Dedifferentiated amniotic fluid mesenchymal stem cell (primary cell): ENCODE results near the gene ACACA.

ENCODE experiments used
- DNase-seq: peaks from one replicate; pipeline ENCODE4 v3.0.0-alpha.2; 2016; ENCODE audit errors: extremely low spot score

Gene ACACA

DNA sequence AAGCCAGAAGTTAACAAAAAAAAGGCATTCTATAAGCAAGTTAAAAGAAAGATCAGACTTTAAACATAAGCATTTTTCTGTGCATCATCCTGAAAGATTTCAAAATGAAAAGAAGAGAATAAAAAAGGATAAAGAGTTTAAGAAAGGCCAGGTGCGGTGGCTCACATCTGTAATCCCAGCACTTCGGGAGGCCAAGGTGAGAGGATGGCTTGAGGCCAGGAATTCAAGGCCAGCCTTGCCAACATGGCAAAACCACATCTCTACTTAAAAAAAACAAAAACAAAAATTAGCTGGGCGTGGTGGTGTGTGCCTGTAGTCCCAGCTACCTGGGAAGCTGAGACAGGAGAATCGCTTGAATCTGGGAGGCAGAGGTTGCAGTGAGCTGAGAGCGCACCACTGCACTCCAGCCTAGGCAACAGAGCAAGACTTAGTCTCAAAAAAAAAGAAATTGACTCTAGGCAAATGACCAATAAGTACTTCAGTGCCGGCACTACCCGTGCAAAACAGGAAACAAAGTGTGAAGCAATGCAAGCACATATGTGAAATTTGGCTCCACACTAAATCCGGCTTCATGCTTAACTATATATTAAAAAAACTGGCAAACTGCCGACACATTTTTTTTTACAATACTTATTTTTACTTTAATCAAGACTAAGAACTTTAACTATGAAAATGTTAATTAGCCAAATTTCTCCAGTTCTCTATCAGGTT lies 114.1 kb downstream of the ACACA start:
- DNase-seq = no peak

DNA sequence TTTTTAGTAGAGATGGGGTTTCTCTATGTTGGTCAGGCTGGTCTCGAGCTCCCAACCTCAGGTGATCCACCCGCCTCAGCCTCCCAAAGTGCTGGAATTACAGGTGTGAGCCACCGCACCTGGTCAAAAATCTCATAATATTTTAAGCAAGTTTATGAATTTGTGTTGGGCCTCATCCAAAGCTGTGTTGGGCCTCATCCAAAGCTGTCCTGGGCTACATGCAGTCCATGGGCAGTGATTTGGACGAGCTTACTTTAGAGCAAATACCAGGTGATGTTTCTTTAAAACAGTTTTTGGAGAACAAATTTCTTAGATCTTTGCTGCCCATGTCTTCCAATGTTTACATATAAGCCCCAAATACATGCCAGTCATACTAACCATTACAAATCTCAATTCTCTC lies 115.3 kb downstream of the ACACA start:
- no peak for DNase-seq

- DNase-seq = no peak
Measured at GRCh38 chr17:37286430-37286829, 120.2 kb downstream of the ACACA start.

DNA sequence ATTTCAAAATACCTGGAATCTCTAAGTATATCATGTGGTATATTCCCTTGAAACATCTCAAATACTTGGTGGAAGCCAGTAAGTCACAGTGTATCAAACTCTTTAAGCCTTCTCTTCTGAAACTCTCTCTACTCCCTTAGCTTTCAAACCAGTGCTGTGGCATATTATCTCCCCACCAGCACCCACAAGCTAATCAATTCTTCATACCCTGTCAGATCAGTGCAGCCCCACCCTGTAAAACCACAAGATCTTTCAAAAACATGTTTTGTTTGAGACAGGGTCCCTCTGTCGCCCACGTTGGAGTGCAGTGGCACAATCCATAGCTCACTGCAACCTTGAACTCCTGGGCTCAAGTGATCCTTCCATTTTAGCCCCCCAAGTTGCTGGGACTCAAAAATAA lies 122.4 kb downstream of the ACACA start:
- no peak for DNase-seq

DNA sequence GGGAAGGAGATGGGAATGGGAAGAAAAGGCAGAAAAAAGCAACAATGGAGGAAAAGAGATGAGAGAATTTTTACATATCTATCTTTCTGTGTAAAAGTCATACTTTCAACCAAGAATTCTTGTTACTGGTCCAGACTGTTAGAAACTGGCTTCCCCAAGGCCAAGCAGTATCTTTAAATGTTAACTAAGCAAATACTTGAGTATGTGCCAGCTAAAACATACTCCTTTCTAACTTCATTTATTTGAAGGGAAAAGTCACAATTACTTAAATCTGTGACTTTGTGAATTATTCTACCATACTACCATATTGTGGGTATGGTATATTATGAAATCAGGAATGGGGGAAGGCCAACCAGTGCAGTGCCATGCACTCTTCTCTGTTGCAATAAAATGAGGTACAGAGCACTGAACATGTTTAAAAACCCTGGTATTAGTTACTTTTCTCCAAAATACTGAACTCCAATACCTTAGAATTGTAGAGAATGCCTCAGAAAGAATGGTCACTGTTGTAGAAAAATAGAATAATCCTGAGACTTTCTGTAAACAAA lies 123.1 kb downstream of the ACACA start:
- peak; percentile 27 for DNase-seq

GRCh38 chr17:37280841-37281240 lies 125.8 kb downstream of the ACACA start:
- DNase-seq = no peak

- no peak for DNase-seq
Measured at GRCh38 chr17:37278247-37278894, 128.3 kb downstream of the ACACA start.

DNA sequence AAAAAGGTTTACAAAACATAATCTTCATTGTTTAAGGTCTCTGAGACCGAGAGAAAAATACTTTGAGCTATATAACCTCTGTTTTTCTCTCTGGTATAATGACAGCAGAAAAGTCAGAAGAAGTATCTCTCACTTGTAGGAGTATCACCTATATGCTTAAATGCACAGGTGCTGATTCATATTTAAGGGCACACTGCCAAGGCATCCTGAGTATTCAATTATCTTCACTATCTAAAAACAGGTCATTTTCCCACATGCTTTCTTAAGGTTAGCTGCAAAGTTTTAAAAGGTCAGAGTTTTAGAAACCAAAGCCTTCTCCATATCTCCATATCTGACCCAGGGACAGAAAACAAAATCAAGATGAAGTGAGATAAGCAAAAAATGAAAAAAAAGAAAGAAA lies 130.2 kb downstream of the ACACA start:
- DNase-seq = no peak

DNA sequence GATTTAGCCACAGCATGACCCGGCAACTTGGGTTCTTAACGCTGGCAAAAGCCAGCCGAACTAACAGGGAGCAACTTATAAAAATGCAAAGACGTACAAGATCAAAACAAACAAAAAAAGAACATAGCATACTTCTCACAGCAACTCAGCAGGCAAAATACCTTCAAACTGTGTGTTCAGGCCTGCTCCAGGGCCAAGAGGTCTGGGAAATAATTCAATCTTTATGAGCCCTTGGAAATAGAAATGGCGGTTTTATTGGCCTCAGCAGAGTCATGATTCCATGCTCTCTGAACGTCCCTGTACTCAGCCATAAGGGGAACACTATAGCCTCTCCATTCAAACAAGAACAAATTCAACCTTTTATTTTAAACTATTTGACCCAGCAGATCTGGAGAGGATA lies 132.2 kb downstream of the ACACA start:
- no peak for DNase-seq

DNA sequence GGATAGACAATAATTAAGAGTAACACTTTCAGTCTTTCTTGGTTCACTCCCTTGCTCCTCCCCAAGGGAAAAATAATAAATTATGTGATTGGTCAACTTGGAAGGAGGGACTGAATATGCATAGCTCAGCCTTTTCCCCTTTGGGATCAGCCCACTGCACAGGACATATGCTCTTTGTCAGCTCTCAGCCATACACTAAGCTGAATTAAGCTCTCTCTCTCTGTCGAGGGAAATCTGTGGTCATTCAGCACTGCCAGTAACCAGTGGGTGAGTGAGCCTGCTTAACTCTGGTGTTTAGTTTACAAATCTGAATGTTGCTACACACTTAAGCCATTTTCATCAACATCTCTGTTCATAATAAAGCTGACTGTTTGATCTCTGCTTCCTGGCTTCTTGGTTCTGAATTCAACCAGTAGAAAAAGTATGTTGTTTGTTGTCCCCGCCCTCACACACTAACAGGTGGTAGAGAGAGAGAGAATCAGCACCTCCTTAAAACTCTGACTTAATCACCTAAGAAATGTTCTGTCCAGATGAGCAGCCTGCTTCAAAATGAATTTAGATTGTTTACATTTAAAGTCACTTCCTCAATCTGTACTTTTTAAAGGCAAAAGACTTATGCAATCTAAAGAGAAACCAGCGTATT lies 133.1 kb downstream of the ACACA start:
- peak; percentile 31 for DNase-seq

GRCh38 chr17:37265446-37266173 lies 141.0 kb downstream of the ACACA start:
- DNase-seq = no peak

DNA sequence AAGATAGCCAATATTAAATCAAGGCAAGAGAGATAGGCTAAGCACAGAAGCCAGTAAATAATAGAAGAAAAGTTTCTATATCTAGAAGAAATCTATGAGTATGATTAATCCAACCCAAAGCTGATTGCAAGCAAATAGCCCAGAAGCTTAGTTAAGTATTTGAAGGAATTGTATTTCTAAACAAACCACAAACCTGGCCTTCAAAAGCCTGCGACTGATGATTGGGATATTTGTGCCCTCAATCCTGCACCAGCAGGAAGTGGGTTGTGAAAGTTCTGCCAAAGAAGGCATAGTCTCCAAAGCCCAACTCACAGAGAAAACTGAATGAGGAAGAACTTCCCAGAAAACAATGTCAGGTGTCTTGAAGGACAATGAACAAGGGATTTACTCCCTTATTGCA lies 145.3 kb downstream of the ACACA start:
- no peak for DNase-seq

DNA sequence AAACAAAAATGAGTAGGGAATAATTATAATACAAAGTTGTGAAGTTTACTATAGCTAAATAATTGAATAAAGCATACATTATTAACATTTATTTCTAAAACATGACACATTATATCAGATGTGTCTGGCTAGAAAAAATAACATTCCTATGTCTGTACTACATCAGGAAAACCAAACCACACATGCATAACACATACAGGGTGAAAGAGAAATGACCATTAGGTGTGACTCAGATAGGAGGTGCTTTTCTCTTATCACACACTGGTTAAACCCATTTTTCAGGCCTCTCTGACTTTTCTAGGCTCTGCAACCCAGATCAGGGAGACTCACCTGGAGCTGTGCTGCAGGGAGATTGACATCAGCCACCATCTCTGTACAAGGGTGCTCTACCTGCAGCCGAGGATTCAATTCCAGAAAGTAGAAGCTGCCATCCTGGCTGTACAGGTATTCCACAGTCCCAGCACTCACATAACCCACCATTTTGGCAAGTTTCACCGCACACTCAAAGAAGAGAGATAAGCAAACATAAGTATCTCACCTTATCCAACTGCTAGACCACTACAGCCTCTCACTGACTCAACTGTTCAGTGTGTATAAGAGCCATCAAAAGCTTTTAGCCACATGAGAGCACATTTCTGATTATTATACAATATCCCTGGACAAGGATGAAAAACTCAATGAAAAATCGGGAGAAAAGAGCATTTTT lies 147.5 kb downstream of the ACACA start:
- no peak for DNase-seq

- DNase-seq = no peak
Measured at GRCh38 chr17:37256627-37257026, 150.0 kb downstream of the ACACA start.

GRCh38 chr17:37255432-37255831 lies 151.2 kb downstream of the ACACA start:
- DNase-seq = no peak

- DNase-seq = no peak
Measured at GRCh38 chr17:37247825-37248224, 158.8 kb downstream of the ACACA start.

GRCh38 chr17:37246085-37246484 lies 160.6 kb downstream of the ACACA start:
- no peak for DNase-seq

DNA sequence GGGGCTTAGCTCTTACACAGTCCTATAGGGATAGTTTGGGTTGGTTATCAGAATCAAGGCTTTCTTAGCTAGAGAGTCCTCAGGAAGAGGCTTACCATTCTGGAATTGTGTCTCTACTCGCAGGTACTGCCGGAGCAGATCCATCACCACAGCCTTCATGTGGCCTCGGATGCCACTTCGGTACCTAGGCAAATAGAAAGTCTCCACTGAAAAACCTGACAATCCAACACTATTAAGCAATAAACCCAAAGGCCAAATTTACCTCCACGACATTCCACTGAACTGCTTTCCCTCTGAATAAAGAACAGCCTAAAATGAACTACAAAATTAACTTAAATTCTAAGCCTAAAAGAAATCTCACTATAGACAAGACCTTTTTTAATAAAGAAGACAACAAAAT lies 166.3 kb downstream of the ACACA start:
- no peak for DNase-seq

DNA sequence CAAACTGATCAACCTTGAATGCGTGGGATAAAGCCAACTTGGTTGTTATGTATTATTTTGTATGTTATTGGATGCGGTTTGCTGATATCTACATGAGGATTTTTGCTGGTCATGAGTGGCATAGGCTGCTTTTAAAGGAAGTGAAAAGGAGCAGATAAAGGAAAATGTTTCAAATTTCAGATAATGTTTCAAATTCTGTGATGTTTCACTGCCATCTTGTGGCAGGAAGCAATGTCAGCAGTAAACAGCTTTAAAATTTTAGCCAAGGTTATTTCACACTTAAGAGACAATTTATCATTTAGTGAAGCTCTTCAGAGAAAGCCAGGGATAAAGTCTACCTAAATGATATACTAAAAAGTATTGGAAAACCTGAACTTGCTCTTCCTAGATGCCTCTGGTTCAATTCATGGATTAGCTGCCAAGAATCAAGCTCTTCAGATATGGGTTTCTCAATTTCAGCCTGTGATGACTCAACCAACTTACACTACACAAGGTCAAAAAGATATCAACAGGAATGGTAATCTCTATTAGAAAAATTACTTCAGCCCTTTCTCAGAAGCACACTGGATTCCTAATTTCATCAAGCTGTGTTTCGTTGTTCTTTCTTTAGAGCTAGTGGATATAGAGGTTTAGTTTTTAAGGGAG lies 166.8 kb downstream of the ACACA start:
- DNase-seq = peak; percentile 32

DNA sequence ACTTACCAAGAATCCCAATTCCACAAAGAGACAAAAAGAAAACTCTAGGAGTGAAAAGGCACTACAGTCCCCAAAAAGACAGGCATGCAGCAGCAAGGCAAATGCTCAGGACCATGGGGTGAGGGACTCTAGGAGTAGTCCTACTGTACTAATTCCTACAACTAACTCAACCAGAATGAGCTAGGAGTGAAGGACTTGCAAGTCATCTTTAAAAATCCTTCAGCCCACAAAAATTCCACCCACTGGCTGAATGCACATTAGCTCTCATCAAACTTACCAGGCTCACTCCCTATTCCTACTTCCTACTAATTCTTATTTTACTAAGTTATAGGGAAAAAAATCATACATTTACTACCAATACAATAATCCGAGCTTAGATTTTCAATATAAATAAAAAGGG lies 172.5 kb downstream of the ACACA start:
- DNase-seq = no peak

GRCh38 chr17:37233036-37233435 lies 173.6 kb downstream of the ACACA start:
- no peak for DNase-seq
